Measurements from ENCODE around the gene CBX4. TPM values are rescaled to one million over a fixed set of nuclear protein-coding genes. Genes with fewer than 3 reads are reported as not detected.

CBX4 gene
- total and polyA plus RNA-seq, 2 of the 13 experiments (the other 11 are each of a cell fraction or from before 2014, with no cell fraction given), result 25.8 to 50.8 TPM

DNA sequence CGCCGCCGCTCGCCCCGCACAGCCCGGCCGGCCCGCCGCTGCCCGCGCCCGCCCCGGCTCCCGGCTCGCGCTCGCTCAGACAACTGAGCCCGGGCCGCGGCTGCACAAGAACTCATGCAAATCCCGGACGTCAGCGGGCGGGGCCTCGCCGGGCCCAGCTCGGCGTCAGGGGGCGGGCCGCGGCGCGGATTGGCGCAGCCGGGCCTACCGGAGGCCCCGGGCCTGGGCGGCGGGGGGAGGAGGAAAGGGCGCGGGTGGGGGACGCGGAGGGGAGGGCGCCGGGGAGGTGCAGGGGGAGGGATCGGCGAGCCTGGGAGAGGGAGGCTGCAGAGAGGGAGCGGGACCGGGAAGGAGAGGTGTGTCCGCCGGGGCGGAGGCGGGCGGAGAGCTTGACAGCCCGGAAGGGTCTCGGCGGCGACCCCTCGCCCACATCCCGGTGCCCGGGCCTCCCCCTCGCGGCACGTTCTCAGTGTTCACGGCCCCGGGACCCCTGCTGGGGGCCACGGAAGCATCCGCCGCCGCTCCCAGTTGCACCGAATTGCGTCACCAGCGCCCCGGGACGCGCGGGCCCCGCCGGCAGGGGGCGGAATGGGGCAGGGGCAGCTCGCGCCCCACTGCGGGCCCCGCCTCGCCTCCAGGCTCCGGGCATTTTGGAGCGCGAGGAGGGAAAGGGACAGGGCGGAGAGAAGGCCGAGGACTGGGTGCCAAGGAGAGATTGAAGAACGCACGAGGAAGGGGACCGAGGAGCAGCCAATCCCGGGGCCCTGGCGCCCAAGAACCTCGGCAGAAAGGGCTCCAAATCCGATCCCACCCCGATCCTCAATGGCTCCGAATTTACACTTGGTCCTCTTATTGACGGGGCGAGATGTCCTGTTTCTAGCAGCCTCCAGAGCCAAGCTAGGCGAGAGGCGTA, at the start of gene CBX4 (continued):
- TF ChIP-seq, protein P1, sequence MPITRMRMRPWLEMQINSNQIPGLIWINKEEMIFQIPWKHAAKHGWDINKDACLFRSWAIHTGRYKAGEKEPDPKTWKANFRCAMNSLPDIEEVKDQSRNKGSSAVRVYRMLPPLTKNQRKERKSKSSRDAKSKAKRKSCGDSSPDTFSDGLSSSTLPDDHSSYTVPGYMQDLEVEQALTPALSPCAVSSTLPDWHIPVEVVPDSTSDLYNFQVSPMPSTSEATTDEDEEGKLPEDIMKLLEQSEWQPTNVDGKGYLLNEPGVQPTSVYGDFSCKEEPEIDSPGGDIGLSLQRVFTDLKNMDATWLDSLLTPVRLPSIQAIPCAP (CRISPR knock-in tag; IDR thresholded peaks at IDR 0.05; ENCODE audit: low read depth), result no peak
- TF ChIP-seq ZNF629 (CRISPR knock-in tag; conservative IDR thresholded peaks at IDR 0.05) (0 out of 2 replicates have a peak, but pooled peaks have one; percentile 6), ZNF362 (CRISPR knock-in tag; IDR thresholded peaks at IDR 0.05; ENCODE audit: borderline replicate concordance) (peak; percentile 24; the same call in 1 of the 2 replicates), ATF4 (CRISPR knock-in tag; IDR thresholded peaks at IDR 0.05) (peak in 1 of 2 experiments; percentile 99; a peak in 2 of 4 replicates), ZBTB43 (CRISPR knock-in tag; conservative IDR thresholded peaks at IDR 0.05) (peak; percentile 35; the same call in 1 of the 2 replicates), MTA1 (CRISPR knock-in tag; IDR thresholded peaks at IDR 0.05; ENCODE audit: borderline replicate concordance) (peak; percentile 79; the same call in 1 of the 2 replicates), ZBTB38 (CRISPR knock-in tag; IDR thresholded peaks at IDR 0.05) (peak; percentile 71), ZNF503 (CRISPR knock-in tag; IDR thresholded peaks at IDR 0.05) (no peak), SNAPC5 (CRISPR knock-in tag; IDR thresholded peaks at IDR 0.05; ENCODE audit: borderline replicate concordance) (no peak), SOX6 (IDR thresholded peaks at IDR 0.05) (no peak), SOX6 (CRISPR knock-in tag; IDR thresholded peaks at IDR 0.05) (peak; percentile 66; the same call in 1 of the 2 replicates), SPEN (CRISPR knock-in tag; IDR thresholded peaks at IDR 0.05; ENCODE audit: low read depth) (peak; percentile 66; the same call in 1 of the 2 replicates), ZNF576 (CRISPR knock-in tag; IDR thresholded peaks at IDR 0.05) (no peak), GATAD2A (CRISPR knock-in tag; IDR thresholded peaks at IDR 0.05) (peak; percentile 51; the same call in 1 of the 2 replicates), KAT7 (CRISPR knock-in tag; IDR thresholded peaks at IDR 0.05; ENCODE audit: borderline replicate concordance) (peak; percentile 88; the same call in 1 of the 2 replicates), ZNF124 (CRISPR knock-in tag; IDR thresholded peaks at IDR 0.05) (peak; percentile 54)
